HG02885 (cell line): ENCODE data around the gene CSPG5.
A peak's percentile ranks its signal among the peaks of the same experiment; 100 is the strongest.

Source experiments
- ATAC-seq: cut with Tn5 transposase; IDR thresholded peaks from one replicate; pipeline ENCODE4 v1.9.1; 2021; ENCODE audit warnings: mild to moderate bottlenecking; ENCODE audit not compliant: unreplicated experiment, poor library complexity

CSPG5 gene

GRCh38 chr3:47578691-47579632 lies at the start of gene CSPG5:
Gene CSPG5 (minus strand): TSS chr3:47578865. CDS start chr3:47578693, 172 bp downstream.
- peak; percentile 56 for ATAC-seq

- no peak for ATAC-seq
Observed at GRCh38 chr3:47628426-47628825, 49.8 kb upstream of the CSPG5 start.

GRCh38 chr3:47622671-47623461 lies 44.2 kb upstream of the CSPG5 start:
- no peak for ATAC-seq

GRCh38 chr3:47617086-47618010 lies 38.7 kb upstream of the CSPG5 start:
- no peak for ATAC-seq

GRCh38 chr3:47614788-47615187 lies 36.1 kb upstream of the CSPG5 start:
- ATAC-seq, result no peak

- no peak for ATAC-seq
Observed at GRCh38 chr3:47613722-47614121, 35.1 kb upstream of the CSPG5 start.

- no peak for ATAC-seq
Observed at GRCh38 chr3:47612879-47613278, 34.2 kb upstream of the CSPG5 start.

GRCh38 chr3:47612178-47612577 lies 33.5 kb upstream of the CSPG5 start:
- ATAC-seq, result no peak

- no peak for ATAC-seq
Observed at GRCh38 chr3:47611576-47611975, 32.9 kb upstream of the CSPG5 start.

- ATAC-seq, result no peak
Observed at GRCh38 chr3:47610583-47610982, 31.9 kb upstream of the CSPG5 start.

- no peak for ATAC-seq
Observed at GRCh38 chr3:47607335-47607734, 28.7 kb upstream of the CSPG5 start.

- no peak for ATAC-seq
Observed at GRCh38 chr3:47606165-47606564, 27.5 kb upstream of the CSPG5 start.

GRCh38 chr3:47605652-47606051 lies 27.0 kb upstream of the CSPG5 start:
- ATAC-seq, result no peak

- no peak for ATAC-seq
Observed at GRCh38 chr3:47604145-47604544, 25.5 kb upstream of the CSPG5 start.

GRCh38 chr3:47603332-47603731 lies 24.7 kb upstream of the CSPG5 start:
- ATAC-seq, result no peak

- ATAC-seq, result no peak
Observed at GRCh38 chr3:47601281-47601680, 22.6 kb upstream of the CSPG5 start.

GRCh38 chr3:47594792-47595191 lies 16.1 kb upstream of the CSPG5 start:
- ATAC-seq, result no peak

- ATAC-seq, result no peak
Observed at GRCh38 chr3:47592066-47592795, 13.6 kb upstream of the CSPG5 start.

GRCh38 chr3:47590216-47590615 lies 11.6 kb upstream of the CSPG5 start:
- ATAC-seq, result no peak

- ATAC-seq, result no peak
Observed at GRCh38 chr3:47588587-47588986, 9.9 kb upstream of the CSPG5 start.
